SKM-1 treated with dmso at 0.1 percent for 144 hours (cell line): ENCODE measurements around the gene PERCC1.
"Not testable (repeated sequence)": the region's sequence is repeated elsewhere in the genome, so short reads cannot be mapped to it uniquely, and the experiment has no call there.

Experiments
- DNase-seq: peaks from one replicate; lab custom pipeline; 2025; ENCODE audit not compliant: unreplicated experiment; lab: John Stamatoyannopoulos, UW

Gene PERCC1

DNA sequence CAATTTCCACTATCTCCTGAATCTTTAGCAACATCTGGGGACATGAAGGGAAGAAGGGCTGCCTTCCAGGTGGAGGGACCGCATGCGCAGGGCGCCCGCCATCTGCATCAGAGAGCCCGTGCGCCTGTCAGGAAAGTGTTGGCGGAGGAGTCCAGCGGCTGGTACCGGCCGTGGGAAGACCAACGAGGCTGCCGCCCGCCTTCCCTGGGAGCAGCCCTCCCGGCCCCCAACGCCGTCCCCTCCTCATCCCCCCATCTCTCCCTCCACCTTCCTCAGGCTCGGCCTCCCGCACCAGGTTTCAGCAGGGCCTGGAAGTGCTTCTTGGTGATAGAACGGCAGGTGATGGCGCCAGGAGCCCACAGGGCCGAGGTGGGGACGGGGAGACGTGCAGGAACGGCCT, 35.2 kb downstream of the PERCC1 start:
- DNase-seq: no peak

- no peak for DNase-seq
These were observed 36.2 kb downstream of the PERCC1 start for GRCh38 chr16:1466968-1467521.

DNA sequence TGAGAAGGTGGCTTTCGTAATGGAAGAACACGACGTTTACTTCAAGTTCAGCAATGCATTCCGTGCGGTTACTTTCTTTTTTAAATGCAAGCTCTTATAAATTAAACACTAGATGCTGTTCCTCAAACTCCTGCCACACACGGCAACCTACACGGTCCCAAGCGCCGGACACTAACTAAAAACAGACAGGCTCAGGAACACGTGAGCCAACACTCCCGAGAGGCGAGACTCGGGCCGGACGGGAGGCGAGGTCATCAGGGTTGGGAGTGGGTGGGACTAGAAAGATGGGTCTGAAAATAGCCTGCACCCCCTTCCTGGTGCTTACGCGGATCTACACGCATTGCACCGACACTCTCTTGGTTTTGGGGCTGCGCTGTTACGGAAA, 37.5 kb downstream of the PERCC1 start:
- DNase-seq: no peak

GRCh38 chr16:1469141-1469540, 38.3 kb downstream of the PERCC1 start:
- not testable (repeated sequence) for DNase-seq

- peak; percentile 91 for DNase-seq
These were observed 38.9 kb downstream of the PERCC1 start for GRCh38 chr16:1469693-1470201.

DNA sequence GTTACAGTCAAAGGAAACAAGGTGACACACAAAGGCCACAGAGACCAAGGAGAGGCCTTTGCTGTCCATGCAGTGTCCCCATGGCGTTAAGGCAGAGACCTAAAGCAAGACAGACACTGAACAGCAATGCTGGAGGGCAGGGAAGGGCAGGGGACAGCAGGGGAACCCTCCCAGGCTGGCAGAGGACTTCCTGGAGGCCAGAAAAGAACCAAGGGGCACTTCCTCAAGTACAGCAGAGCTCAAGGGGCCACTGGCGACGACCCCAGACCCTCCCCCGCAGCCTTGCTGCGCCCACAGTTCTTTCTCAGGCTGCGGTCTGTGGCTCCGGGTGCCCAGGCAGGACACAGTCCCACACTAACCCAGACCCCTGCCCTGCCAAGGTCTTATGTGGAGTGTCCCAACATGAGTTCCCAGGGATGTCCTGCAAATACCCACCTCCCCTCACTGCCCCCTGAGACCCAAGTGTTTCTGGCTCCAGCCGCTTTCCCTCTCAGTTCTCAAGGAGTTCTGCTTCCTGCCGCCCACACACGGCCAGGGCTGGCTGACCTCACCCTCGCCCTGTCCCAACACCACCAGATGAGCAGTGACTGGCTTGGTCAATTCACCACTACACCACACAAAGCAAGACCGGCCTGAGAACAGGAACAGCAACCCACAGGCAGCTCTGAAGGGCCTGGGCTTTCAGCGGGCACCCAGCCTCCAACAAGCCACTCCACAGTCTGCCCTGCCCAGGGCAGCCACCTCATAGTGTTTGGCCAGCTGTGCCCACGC, 39.8 kb downstream of the PERCC1 start:
- DNase-seq: peak; percentile 60

GRCh38 chr16:1471569-1472194, 40.8 kb downstream of the PERCC1 start:
- DNase-seq: no peak

GRCh38 chr16:1472974-1473373, 42.1 kb downstream of the PERCC1 start:
- no peak for DNase-seq

DNA sequence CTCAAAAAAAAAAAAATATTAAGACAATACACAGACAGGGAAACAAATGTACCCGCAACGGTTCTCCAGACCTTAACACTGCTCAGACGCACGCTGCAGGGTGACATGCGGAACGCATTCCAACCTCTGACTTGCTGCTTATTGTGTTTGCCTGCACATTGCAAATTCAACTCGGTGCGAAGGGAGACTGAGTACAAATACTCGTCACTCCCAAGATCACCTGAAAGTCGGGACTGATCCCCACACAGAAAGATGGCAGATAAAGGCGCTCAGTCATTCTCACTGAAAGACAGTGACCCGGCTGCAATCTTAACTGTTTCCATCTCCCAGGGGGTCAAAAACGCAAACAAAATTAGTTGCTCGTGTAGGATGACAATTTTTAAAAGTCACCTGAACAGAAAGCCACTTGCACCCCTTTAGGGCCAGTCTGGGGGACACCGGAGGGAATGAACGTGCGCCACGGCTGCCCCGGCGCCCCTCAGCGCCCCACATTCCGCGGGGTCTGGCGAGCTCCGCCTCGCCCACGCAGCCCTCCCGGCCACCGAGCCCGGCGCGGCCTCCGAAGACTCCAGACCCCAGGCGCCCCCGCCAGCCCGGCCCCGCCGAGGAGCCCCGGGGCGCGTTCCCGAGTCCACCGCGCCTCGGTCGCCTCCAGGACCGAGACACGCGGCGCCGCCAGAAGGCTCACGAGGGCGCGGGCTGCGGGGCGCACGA, 43.4 kb downstream of the PERCC1 start:
- DNase-seq: no peak

- peak; percentile 60 for DNase-seq
These were observed 44.1 kb downstream of the PERCC1 start, which contains the start of gene CLCN7 for GRCh38 chr16:1474796-1475551. CLCN7 (minus strand) TSS chr16:1475028; CDS start chr16:1474974, 54 bp downstream.

DNA sequence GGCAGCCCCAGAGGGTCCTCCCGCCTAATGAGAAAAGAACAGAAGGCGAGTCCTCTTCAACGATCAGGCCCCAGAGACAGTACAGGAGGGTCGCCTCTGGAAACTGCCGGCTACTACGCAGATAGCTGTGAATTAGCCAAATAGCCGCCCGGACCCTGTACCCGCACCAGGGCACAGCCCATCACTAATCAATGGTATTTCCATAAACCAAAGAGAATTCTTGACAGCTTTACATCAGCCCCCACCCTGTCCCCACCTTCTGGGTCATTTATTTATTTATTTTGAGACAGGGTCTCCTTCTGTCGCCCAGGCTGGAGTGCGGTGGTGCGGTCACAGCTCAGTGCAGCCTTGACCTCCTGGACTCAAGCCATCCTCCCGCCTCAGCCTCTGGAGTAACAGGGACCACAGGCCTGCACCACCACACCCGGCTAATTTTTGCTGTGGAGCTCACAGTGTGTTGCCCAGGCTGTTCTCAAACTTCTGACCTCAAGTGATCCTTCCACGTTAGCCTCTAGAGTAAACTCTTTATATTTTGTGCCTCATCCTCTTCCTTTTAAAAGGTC, 44.8 kb downstream of the PERCC1 start:
- no peak for DNase-seq

DNA sequence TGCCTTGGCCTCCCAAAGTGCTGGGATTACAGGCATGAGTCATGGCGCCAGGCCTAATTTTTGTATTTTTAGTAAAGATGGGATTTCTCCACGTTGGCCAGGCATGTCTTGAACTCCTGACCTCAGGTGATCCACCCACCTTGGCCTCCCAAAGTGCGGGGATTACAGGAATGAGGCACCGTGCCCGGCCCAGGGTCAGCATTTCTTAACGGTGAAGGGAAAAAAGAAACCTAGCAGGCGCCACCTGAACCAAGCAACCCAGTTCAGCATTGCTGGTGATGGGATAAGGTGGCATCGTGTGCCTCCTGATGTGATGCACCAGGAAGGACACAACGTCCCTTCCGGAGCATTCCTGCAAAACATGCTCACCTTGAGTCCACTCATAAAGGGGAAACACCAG, 46.2 kb downstream of the PERCC1 start:
- DNase-seq: no peak

DNA sequence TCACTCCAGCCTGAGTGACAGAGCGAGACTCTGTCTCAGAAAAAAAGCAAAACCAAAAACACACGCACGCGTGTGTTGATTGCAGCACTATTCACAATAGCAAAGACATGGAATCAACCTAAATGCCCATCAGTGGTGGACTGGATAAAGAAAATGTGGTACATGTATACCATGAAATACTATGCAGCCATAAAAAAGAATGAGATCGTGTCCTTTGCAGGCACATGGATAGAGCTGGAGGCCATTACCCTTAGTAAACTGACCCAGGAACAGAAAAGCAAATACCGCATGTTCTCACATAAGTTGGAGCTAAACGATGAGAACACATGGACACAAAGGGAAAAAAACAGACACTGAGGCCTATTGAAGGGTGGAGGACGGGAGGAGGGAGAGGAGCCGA, 48.1 kb downstream of the PERCC1 start:
- not testable (repeated sequence) for DNase-seq

GRCh38 chr16:1481906-1482835, 51.3 kb downstream of the PERCC1 start:
- no peak for DNase-seq
